ENCODE results near the gene PSME2. TPM values are rescaled to one million over a fixed set of nuclear protein-coding genes. Genes with fewer than 3 reads are reported as not detected.

Gene PSME2
- total and polyA plus RNA-seq, 2 of the 13 experiments (the other 11 are each of a cell fraction or from before 2014, with no cell fraction given), result 332 to 716 TPM

DNA sequence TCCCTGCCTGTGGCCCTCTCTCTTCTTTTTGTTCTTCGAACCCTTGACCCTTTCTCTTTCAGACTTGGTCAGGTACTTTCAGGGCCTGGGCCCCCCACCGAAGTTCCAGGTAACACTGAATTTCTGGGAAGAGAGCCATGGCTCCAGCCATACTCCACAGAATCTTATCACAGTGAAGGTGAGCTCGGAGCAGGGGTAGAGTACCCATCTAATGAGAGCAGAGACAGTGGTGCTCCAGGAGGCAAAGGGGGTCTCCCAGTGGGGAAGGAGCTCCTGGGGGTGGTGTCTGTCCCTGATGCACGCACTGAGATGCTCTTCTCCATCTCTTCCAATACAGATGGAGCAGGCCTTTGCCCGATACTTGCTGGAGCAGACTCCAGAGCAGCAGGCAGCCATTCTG lies 19.4 kb upstream of the PSME2 start:
- DNase-seq (ENCODE audit: low spot score) (no peak), FAIRE-seq (no peak), ATAC-seq (no peak)
- Histone ChIP-seq H3K9ac (ENCODE audit: insufficient read depth, low read depth, low read length) (no peak overlapping the region), H3K4me1 (ENCODE audit: insufficient read depth, low read length) (peaks cover 17% of the 10 kb centered on the region), H3K4me3 (replicated peaks in 1 of 3; ENCODE audit: insufficient read depth in 1 of 3, low read depth in 2 of 3, low read length in 3 of 3) (no peak overlapping the region), H3K27ac (ENCODE audit: extremely low read length, insufficient read depth, low read length) (no peak overlapping the region), H2AFZ (ENCODE audit: low read length) (no peak overlapping the region), H3K36me3 (replicated peaks in 1 of 2; ENCODE audit: control insufficient read depth in 1 of 2, insufficient read depth in 2 of 2, low read length in 2 of 2) (peaks cover 30 to 40% of the 10 kb centered on the region in 2 experiments; a peak in 4 of 5 replicates), H3K27me3 (ENCODE audit: control insufficient read depth in 1 of 2, insufficient read depth in 2 of 2, low read length in 2 of 2) (no peaks in the 10 kb centered on the region; a peak in 1 of 5 replicates), H3K4me2 (ENCODE audit: low read depth, low read length) (no peak overlapping the region), H3K9me3 (ENCODE audit: low read length) (no peaks in the 10 kb centered on the region), H4K20me1 (ENCODE audit: insufficient read depth, low read length) (no peaks in the 10 kb centered on the region), H3K79me2 (ENCODE audit: insufficient read depth, low read length) (peaks cover 5% of the 10 kb centered on the region)
- TF ChIP-seq, protein P1, sequence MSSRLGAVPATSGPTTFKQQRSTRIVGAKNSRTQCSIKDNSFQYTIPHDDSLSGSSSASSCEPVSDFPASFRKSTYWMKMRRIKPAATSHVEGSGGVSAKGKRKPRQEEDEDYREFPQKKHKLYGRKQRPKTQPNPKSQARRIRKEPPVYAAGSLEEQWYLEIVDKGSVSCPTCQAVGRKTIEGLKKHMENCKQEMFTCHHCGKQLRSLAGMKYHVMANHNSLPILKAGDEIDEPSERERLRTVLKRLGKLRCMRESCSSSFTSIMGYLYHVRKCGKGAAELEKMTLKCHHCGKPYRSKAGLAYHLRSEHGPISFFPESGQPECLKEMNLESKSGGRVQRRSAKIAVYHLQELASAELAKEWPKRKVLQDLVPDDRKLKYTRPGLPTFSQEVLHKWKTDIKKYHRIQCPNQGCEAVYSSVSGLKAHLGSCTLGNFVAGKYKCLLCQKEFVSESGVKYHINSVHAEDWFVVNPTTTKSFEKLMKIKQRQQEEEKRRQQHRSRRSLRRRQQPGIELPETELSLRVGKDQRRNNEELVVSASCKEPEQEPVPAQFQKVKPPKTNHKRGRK (CRISPR knock-in tag; IDR thresholded peaks at IDR 0.05), result no peak
- TF ChIP-seq ZNF570 (CRISPR knock-in tag; IDR thresholded peaks at IDR 0.05; ENCODE audit: borderline replicate concordance), result no peak
- TF ChIP-seq ZNF572 (CRISPR knock-in tag; IDR thresholded peaks at IDR 0.05), result 0 out of 2 replicates have a peak, but pooled peaks have one; percentile 30
- TF ChIP-seq ATM (IDR thresholded peaks at IDR 0.05; ENCODE audit: borderline replicate concordance), result no peak
- TF ChIP-seq ZNF788 (CRISPR knock-in tag; IDR thresholded peaks at IDR 0.05; ENCODE audit: borderline replicate concordance), result no peak
- no peak for TF ChIP-seq ZNF501 (CRISPR knock-in tag; IDR thresholded peaks at IDR 0.05)
- no peak for TF ChIP-seq ZNF746 (CRISPR knock-in tag; IDR thresholded peaks at IDR 0.05)
- 0 out of 2 replicates have a peak, but pooled peaks have one; percentile 24 for TF ChIP-seq ZNF563 (CRISPR knock-in tag; IDR thresholded peaks at IDR 0.05)
- TF ChIP-seq ZNF629 (CRISPR knock-in tag; conservative IDR thresholded peaks at IDR 0.05), result no peak
- POLR2A ChIA-PET, result interaction anchor here (1.1 to 2.0 kb wide), 4 partner anchors 11 to 30 kb away, joined by 3 to 10 read pairs (median 4); partner anchors contain the start of genes EMC9, PSME1 and PSME2
- in situ Hi-C loops (cut with HindIII; ENCODE audit: extremely low pct_ligation_motif_present, low pct_unique_long_range_greater_than_20kb) (no loop called here), intact Hi-C loops (cut with micrococcal nuclease; ENCODE audit: unreplicated experiment) (no loop called here)
- CTCF ChIA-PET (ENCODE audit: low intra/inter-chr PET ratio, low total read pairs), result no interaction called here
- 92% methylated on average over 5 of the region's 5 CpGs for WGBS (ENCODE audit: low lambda C conversion rate)
- BruUV-seq (replicated peaks), result no TSS peak
